GM12864 (cell line): Measurements from ENCODE around the gene KIAA1217.
"Not testable (repeated sequence)": the region's sequence is repeated elsewhere in the genome, so short reads cannot be mapped to it uniquely, and the experiment has no call there.

Experiments used
- DNase-seq: peaks from one replicate; pipeline ENCODE4 v3.0.0-alpha.2; 2011; ENCODE audit warnings: low read depth
- H3K4me3 ChIP-seq: 2 replicates; pipeline ENCODE4 v1.5.1; 2011; ENCODE audit warnings: mild to moderate bottlenecking, low read depth, low read length, control low read depth
- TF ChIP-seq, protein P1 (sequence below): IDR thresholded peaks from 2 replicates; pipeline ENCODE4 v1.5.1; 2011; ENCODE audit warnings: low read depth, mild to moderate bottlenecking, moderate library complexity, low read length, control low read depth, inconsistent platforms; ENCODE audit errors: missing control alignments

KIAA1217 gene

DNA sequence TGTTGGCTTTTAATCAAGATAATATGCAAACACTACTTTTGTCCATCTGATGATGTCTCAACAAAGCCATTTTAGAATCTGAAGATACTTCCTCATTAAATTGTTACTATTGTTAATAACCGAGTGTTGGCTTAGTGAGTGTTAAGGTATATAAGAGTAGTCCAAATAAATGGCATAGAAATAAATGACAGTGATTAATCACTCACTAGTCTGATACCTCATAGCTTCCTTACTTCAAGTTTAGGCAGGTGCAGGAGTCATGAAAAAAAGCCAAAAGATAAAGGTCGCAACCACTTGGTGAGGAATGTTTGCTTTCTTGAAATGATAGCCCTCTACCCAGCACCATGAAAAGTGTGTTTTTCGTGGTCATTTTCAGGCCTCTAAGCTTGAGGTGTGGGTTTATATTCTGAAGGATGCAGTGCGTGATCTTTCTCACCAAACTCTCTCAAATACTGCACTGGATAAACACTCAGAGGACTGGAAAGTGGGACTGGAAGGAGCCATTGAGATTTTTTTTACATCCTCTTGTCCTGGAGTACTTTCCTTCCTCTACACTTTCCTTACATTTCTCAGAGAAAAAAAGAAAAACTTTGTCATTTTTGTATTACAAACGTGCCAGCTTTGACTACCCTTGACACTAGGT is 138.1 kb downstream of the KIAA1217 start:
- TF ChIP-seq, protein P1, sequence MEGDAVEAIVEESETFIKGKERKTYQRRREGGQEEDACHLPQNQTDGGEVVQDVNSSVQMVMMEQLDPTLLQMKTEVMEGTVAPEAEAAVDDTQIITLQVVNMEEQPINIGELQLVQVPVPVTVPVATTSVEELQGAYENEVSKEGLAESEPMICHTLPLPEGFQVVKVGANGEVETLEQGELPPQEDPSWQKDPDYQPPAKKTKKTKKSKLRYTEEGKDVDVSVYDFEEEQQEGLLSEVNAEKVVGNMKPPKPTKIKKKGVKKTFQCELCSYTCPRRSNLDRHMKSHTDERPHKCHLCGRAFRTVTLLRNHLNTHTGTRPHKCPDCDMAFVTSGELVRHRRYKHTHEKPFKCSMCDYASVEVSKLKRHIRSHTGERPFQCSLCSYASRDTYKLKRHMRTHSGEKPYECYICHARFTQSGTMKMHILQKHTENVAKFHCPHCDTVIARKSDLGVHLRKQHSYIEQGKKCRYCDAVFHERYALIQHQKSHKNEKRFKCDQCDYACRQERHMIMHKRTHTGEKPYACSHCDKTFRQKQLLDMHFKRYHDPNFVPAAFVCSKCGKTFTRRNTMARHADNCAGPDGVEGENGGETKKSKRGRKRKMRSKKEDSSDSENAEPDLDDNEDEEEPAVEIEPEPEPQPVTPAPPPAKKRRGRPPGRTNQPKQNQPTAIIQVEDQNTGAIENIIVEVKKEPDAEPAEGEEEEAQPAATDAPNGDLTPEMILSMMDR = no peak
- no peak for DNase-seq
- no peak overlapping the region for H3K4me3 ChIP-seq

DNA sequence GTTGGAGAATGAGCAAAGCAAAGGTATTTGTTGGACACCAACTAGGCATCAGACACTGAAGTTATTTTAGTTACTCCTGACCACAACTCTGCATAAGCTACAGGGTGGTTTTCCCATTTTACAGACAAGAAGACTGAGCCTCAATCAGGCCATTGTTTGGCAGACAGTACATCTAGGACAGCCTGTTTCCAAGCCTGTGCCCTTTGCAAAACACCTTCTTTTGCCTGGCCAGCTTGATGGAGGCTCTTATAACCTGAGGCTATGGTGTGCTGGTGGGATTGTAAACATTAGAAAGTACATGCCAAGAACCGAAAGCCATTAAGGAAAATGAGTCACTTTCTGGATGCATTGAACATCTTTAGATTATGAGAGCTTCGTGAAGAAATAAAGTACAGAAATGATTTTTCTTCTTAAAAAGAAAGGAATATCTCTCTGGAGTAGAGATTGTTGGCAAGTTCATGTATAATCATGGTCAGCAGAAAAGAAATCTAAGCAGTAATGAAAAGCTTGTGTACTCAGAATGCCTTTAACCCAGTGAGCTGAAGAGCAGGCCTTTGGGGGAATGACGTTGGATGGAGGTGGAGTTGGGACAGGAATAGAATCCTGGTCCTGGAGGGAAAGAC is 140.6 kb downstream of the KIAA1217 start:
- H3K4me3 ChIP-seq = no peak overlapping the region
- DNase-seq = no peak
- TF ChIP-seq, protein P1 = no peak

DNA sequence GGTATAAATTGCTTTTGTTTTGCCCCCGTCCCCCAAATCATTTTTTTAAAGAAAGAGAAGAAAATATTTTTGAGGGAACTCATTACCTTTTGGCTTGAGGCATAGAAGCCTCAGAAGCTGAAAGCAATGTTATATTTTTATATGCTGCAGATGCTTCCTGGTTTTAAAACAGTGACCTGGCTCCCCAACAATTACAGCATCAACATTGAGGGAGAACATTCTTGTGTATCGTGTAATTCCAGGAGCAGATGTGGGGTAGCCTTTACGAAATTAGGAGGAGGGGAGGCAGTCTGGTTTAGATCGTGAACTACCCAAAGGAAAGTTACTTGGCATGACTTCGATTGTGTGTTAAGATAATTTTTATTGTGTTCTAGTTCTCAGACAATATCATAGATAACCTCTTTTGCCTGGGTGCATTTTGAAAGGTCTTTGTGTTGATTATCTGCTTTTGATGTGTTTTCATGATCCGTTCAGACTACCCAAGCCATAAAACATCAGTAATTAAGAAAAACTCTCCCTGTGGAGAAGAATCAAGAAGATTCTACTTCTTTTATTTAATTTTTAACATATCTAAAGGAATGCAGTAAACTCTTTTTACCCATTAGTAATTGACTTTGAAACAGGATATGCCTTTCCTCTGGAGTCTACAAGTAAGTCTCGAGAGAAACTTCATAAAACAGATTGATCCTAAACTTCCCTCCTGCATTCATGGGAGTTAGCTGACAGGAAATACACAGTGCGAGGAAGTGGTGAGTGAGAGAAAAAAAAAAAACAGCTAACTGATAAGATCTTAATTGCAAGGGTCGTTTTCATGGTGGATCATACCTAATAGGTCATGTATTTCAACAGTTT is 141.4 kb downstream of the KIAA1217 start:
- TF ChIP-seq, protein P1 = no peak
- DNase-seq = no peak
- no peak overlapping the region for H3K4me3 ChIP-seq

DNA sequence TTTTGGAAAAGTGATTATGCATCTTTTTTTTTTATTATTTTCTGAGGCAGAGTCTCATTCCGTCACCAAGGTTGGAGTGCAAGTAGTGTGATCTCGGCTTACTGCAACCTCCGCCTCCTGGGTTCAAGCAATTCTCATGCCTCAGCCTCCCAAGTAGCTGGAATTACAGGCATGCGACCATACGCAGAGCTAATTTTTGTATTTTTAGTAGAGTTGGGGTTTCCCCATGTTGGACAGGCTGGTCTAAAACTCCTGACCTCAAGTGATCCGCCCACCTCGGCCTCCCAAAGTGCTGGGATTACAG is 141.9 kb downstream of the KIAA1217 start:
- not testable (repeated sequence) for DNase-seq, H3K4me3 ChIP-seq

DNA sequence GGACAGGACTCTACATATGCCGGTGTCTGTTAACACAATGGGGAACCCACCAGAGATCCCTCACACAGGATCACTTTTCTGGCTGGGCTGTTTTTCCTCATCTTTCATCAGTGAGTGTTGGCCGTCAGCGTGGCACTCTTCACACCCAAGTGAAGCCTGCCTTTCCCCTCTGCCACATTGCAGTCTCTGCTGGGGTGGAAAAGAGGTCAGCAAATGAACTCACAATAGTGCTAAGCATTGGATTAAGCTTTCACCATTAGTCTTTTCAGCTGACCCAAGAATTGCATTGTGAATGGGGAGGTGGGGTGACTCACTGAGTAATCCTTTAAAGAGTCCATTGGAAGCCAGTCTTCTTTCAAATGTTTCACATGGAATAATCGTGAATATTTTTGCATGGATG is 143.0 kb downstream of the KIAA1217 start:
- TF ChIP-seq, protein P1 = no peak
- H3K4me3 ChIP-seq = no peak overlapping the region
- DNase-seq = no peak

DNA sequence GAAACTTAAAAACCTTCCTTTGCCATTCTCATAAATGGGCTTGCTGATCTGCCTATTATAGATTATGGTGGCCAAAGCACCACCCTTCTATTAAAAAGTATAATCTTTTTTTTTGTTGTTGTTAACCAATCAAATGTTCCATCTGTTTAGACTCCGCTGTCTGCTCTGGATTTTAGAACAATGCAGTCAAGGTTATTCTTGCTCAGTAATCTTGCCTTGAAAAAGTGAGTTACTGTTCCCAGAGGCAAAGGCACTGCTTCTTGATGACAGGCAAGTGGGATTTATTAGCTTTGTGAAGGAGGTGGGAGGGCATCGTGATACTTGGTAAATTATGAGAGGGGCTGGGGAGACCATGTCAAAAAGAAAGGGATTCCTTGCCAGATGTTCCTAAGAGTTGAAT is 143.5 kb downstream of the KIAA1217 start:
- DNase-seq = no peak
- H3K4me3 ChIP-seq = no peak overlapping the region
- TF ChIP-seq, protein P1 = no peak

DNA sequence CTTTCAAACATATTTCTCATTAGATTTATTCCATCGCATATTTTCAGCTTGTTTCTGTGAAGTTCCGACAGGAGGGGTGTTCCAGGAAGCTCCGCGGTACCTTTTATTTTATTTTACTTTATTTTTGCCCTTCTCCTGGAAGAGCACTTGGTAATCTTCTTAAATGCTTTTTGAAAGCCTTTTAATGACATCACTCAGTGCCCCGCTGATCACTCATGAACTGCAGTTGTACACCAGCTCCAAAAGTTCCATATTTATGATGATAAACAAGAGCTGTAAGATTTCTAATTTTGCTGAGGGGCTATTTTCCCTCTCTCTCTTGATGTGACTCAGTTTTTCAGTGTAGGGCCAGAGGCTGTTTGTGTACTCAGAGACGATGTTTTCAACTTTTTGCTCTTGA is 144.4 kb downstream of the KIAA1217 start:
- TF ChIP-seq, protein P1 = no peak
- DNase-seq = no peak
- no peak overlapping the region for H3K4me3 ChIP-seq
